HG03460 (cell line): ENCODE measurements around the gene ATP6V1F.

ENCODE experiments used
- ATAC-seq: cut with Tn5 transposase; IDR thresholded peaks from one replicate; pipeline ENCODE4 v1.9.1; 2021; ENCODE audit not compliant: unreplicated experiment

Gene ATP6V1F

GRCh38 chr7:128914566-128915151 is 52.0 kb downstream of the ATP6V1F start:
- peak; percentile 63 for ATAC-seq

GRCh38 chr7:128915271-128915819 is 52.7 kb downstream of the ATP6V1F start:
- peak; percentile 8 for ATAC-seq
